Endothelial cell of umbilical vein (primary cell): ENCODE data around the gene PCDHGA1. TPM values are rescaled to one million over a fixed set of nuclear protein-coding genes. Genes with fewer than 3 reads are reported as not detected.

ENCODE experiments used
- BruUV-seq: library from RNA; stranded (reverse); fragments of 400-500 nt; replicated peaks from 2 replicates; lab custom pipeline; 2021; lab: Mats Ljungman, UMichigan
- CTCF ChIA-PET: fragments of 300-600, 350-600 bp; sonication (Branson Sonifier 250); formaldehyde crosslinking; loops from one replicate; lab custom pipeline; 2021; ENCODE audit warnings: antibody characterized with exemption, inconsistent platforms; lab: Charles Lee
- POLR2A ChIA-PET: fragments of 300-600, 350-600 bp; sonication (Branson Sonifier 250); formaldehyde crosslinking; loops from one replicate; lab custom pipeline; 2021; ENCODE audit warnings: antibody characterized with exemption, inconsistent platforms; lab: Charles Lee
- DNase-seq: peaks from one replicate; pipeline ENCODE4 v3.0.0-alpha.2; 2011; ENCODE audit warnings: low read depth, low spot score
- FAIRE-seq: peaks from 2 replicates; lab custom pipeline; 2011; peaks lifted over from hg19 to GRCh38; lab: Jason Lieb, UNC
- H2AFZ ChIP-seq: 2 replicates; pipeline ENCODE4 v1.6.0; 2012; ENCODE audit warnings: low read depth, low read length, control low read depth, inconsistent platforms
- H3K27ac ChIP-seq: 2 replicates; pipeline ENCODE4 v1.5.1; 2011; ENCODE audit warnings: low read depth, mild to moderate bottlenecking, control low read depth, low read length, moderate library complexity; ENCODE audit not compliant: insufficient read depth
- H3K27me3 ChIP-seq, 2 experiments: 2 replicates each; pipeline versions ENCODE4 v1.6.0 to v1.6.1; 2011; ENCODE audit warnings: low read length in 2 of 2, mixed read lengths in 1 of 2; ENCODE audit not compliant: control insufficient read depth in 2 of 2, insufficient read depth in 2 of 2
- H3K36me3 ChIP-seq, 2 experiments: 2 replicates in 1 of 2; 3 replicates in 1 of 2; pipeline ENCODE4 v1.5.1; 2011; ENCODE audit warnings: low read length in 2 of 2, mild to moderate bottlenecking in 1 of 2, moderate library complexity in 1 of 2; ENCODE audit not compliant: control insufficient read depth in 2 of 2, insufficient read depth in 2 of 2; ENCODE audit errors: extremely low read depth in 1 of 2
- H3K4me1 ChIP-seq: 3 replicates; pipeline ENCODE4 v1.5.1; 2011; ENCODE audit warnings: mild to moderate bottlenecking, low read length; ENCODE audit not compliant: control insufficient read depth, insufficient read depth; ENCODE audit errors: extremely low read depth
- H3K4me2 ChIP-seq: 2 replicates; pipeline ENCODE4 v1.6.1; 2011; ENCODE audit warnings: low read length, control low read depth, mixed read lengths; ENCODE audit not compliant: insufficient read depth
- H3K4me3 ChIP-seq, 3 experiments: fragments of 200-600 bp in 1 of 3; sonication (generic), shearing (Covaris generic) in 1 of 3; replicated peaks in 1 of 3; 2 replicates each; pipeline ENCODE4 v1.5.1; 2011 to 2016; ENCODE audit warnings: control low read depth in 3 of 3, low read length in 3 of 3, mild to moderate bottlenecking in 2 of 3, inconsistent platforms in 1 of 3, low read depth in 1 of 3, moderate library complexity in 1 of 3; ENCODE audit not compliant: insufficient read depth in 1 of 3
- H3K79me2 ChIP-seq: 2 replicates; pipeline ENCODE4 v1.6.0; 2012; ENCODE audit warnings: low read length, inconsistent platforms; ENCODE audit not compliant: control insufficient read depth, insufficient read depth
- H3K9ac ChIP-seq: replicated peaks from 2 replicates; pipeline ENCODE3; 2011; ENCODE audit warnings: low read length, control low read depth; ENCODE audit not compliant: insufficient read depth; ENCODE audit errors: extremely low read depth
- H3K9me1 ChIP-seq: replicated peaks from 3 replicates; pipeline ENCODE4 v1.6.0; 2011; ENCODE audit warnings: mild to moderate bottlenecking, low read length; ENCODE audit not compliant: control insufficient read depth, insufficient read depth; ENCODE audit errors: extremely low read depth
- H3K9me3 ChIP-seq: replicated peaks from 2 replicates; pipeline ENCODE4 v1.5.1; 2012; ENCODE audit warnings: low read length, inconsistent platforms; ENCODE audit not compliant: control insufficient read depth, insufficient read depth
- H4K20me1 ChIP-seq: replicated peaks from 2 replicates; pipeline ENCODE3; 2011; ENCODE audit warnings: mild to moderate bottlenecking, low read length; ENCODE audit not compliant: control insufficient read depth, insufficient read depth; ENCODE audit errors: extremely low read depth
- EZH2 ChIP-seq: IDR thresholded peaks from 2 replicates; pipeline ENCODE4 v1.6.1; 2012; ENCODE audit warnings: borderline replicate concordance, low read depth, mild to moderate bottlenecking, moderate library complexity, low read length, inconsistent platforms; ENCODE audit not compliant: severe bottlenecking
- FOS ChIP-seq: IDR thresholded peaks from 2 replicates; pipeline ENCODE4 v1.6.1; 2011; ENCODE audit warnings: mild to moderate bottlenecking, low read length, moderate library complexity, borderline replicate concordance; ENCODE audit not compliant: insufficient read depth
- GATA2 ChIP-seq: IDR thresholded peaks from 2 replicates; pipeline ENCODE4 v1.7.0; 2011; ENCODE audit warnings: low read depth, mild to moderate bottlenecking, moderate library complexity, mixed read lengths, low read length; ENCODE audit not compliant: insufficient read length, insufficient read depth
- JUN ChIP-seq: IDR thresholded peaks from 2 replicates; pipeline ENCODE4 v1.6.1; 2011; ENCODE audit warnings: borderline replicate concordance, low read depth; ENCODE audit not compliant: insufficient read length, insufficient read depth
- MAX ChIP-seq: IDR thresholded peaks from 2 replicates; pipeline ENCODE4 v1.6.1; 2011; ENCODE audit not compliant: insufficient read depth, insufficient read length
- MYC ChIP-seq: IDR thresholded peaks from one replicate; pipeline ENCODE4 v1.6.1; 2011; ENCODE audit warnings: mild to moderate bottlenecking, low read depth, low read length
- POLR2A ChIP-seq: IDR thresholded peaks from 2 replicates; pipeline ENCODE4 v1.6.1; 2012; ENCODE audit warnings: low read depth, mild to moderate bottlenecking, control low read depth, low read length
- POLR2AphosphoS5 ChIP-seq: IDR thresholded peaks from 2 replicates; pipeline ENCODE4 v1.6.1; 2012; ENCODE audit warnings: low read depth, mild to moderate bottlenecking, control low read depth, low read length, moderate library complexity; ENCODE audit not compliant: insufficient read depth
- dilution Hi-C: fragments of 300-500 bp; cut with MboI; formaldehyde crosslinking; loops from one replicate; pipeline ENCODE4 v1.15.0; 2019; ENCODE audit warnings: low sequenced_read_pairs; ENCODE audit not compliant: extremely low pct_ligation_motif_present
- intact Hi-C: fragments of 100-400 bp; cut with micrococcal nuclease; formaldehyde crosslinking; loops from one replicate; pipeline ENCODE4 v1.10.0; 2022
- polyA plus RNA-seq, 4 experiments: library from polyadenylated mRNA; depleted of rRNA in 3 of 4; stranded (reverse) in 3 of 4; unstranded in 1 of 4; fragments of >200 nt; gene quantifications; 2 replicates each; pipeline versions ENCODE4 v1.2.1 to v1.2.3, GENCODE V29; 2011 to 2012; ENCODE audit warnings: missing spikeins in 1 of 4
- total RNA-seq: library from RNA; stranded (reverse); gene quantifications from 2 replicates; pipeline ENCODE4 v1.2.3, GENCODE V29; 2021
- TF ChIP-seq, protein P1 (sequence below), 2 donors: IDR thresholded peaks; 1 replicate in 1 of 2; 2 replicates in 1 of 2; pipeline ENCODE4 v1.5.1; 2011; ENCODE audit warnings: low read length in 2 of 2, mild to moderate bottlenecking in 2 of 2, moderate library complexity in 2 of 2, control low read depth in 1 of 2, inconsistent platforms in 1 of 2, low read depth in 1 of 2; ENCODE audit not compliant: insufficient read depth in 1 of 2; ENCODE audit errors: extremely low read depth in 1 of 2

Gene PCDHGA1
- total and polyA plus RNA-seq, 2 donors (not counting 3 experiments of a cell fraction or from before 2014, with no cell fraction given): 0.22 to 0.44 TPM

DNA sequence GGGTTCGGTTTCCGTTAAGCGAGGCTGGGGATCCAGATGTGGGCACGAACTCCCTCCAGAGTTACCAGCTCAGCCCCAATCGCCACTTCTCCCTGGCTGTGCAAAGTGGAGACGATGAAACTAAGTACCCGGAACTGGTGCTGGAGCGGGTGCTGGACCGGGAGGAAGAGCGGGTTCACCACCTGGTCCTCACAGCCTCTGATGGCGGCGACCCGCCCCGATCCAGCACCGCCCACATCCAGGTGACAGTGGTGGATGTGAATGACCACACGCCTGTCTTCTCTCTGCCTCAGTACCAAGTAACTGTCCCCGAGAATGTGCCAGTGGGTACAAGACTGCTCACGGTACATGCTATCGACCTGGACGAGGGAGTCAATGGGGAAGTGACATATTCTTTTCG is 53.0 kb downstream of the PCDHGA1 start:
- CTCF ChIA-PET: interaction anchor here (0.8 to 2.2 kb wide), 11 partner anchors 9 to 184 kb away, joined by 3 to 11 read pairs (median 5); partner anchors contain the start of genes PCDHGA1, PCDHGA11, PCDHGA12 and PCDHGA2
- Histone ChIP-seq H3K9ac (no peak overlapping the region), H3K4me3 (no peak overlapping the region), H3K27me3 (peaks cover 31 to 63% of the 10 kb centered on the region in 2 experiments), H3K4me2 (no peak overlapping the region), H2AFZ (no peak overlapping the region), H4K20me1 (no peaks in the 10 kb centered on the region), H3K9me1 (no peaks in the 10 kb centered on the region), H3K27ac (no peak overlapping the region), H3K9me3 (no peaks in the 10 kb centered on the region), H3K79me2 (no peaks in the 10 kb centered on the region), H3K36me3 (no peaks in the 10 kb centered on the region), H3K4me1 (no peaks in the 10 kb centered on the region)
- no TSS peak for BruUV-seq
- POLR2A ChIA-PET: no interaction called here
- dilution Hi-C loops: no loop called here
- no peak for DNase-seq
- TF ChIP-seq POLR2AphosphoS5 (no peak), MAX (no peak), EZH2 (peak; percentile 58), MYC (no peak), GATA2 (no peak), FOS (no peak), JUN (no peak), POLR2A (no peak)
- TF ChIP-seq, protein P1, sequence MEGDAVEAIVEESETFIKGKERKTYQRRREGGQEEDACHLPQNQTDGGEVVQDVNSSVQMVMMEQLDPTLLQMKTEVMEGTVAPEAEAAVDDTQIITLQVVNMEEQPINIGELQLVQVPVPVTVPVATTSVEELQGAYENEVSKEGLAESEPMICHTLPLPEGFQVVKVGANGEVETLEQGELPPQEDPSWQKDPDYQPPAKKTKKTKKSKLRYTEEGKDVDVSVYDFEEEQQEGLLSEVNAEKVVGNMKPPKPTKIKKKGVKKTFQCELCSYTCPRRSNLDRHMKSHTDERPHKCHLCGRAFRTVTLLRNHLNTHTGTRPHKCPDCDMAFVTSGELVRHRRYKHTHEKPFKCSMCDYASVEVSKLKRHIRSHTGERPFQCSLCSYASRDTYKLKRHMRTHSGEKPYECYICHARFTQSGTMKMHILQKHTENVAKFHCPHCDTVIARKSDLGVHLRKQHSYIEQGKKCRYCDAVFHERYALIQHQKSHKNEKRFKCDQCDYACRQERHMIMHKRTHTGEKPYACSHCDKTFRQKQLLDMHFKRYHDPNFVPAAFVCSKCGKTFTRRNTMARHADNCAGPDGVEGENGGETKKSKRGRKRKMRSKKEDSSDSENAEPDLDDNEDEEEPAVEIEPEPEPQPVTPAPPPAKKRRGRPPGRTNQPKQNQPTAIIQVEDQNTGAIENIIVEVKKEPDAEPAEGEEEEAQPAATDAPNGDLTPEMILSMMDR (IDR thresholded peaks at IDR 0.05; ENCODE audit: extremely low read depth in 1 of 2, insufficient read depth in 1 of 2, low read depth in 1 of 2, low read length in 2 of 2): no peak
- intact Hi-C loops: no loop called here
- no peak for FAIRE-seq
